Thoracic aorta (tissue), 2 donors: ENCODE results near the gene NT5DC1. TPM values are rescaled to one million over a fixed set of nuclear protein-coding genes. Genes with fewer than 3 reads are reported as not detected.

Source experiments
- ATAC-seq: fragments of 150-250 bp; one replicate; pipeline ENCODE4 v1.8.0; 2017; ENCODE audit warnings: low read depth; ENCODE audit not compliant: insufficient number of reproducible peaks, low FRiP score
- DNase-seq: peaks from one replicate; pipeline ENCODE4 v3.0.0-alpha.2; 2020; ENCODE audit warnings: low spot score
- H3K27ac ChIP-seq, 2 donors: fragments of 200-600 bp; sonication (generic); 1 replicate in 1 of 2; 2 replicates in 1 of 2; pipeline ENCODE4 v1.5.1; 2016; ENCODE audit warnings: mild to moderate bottlenecking in 2 of 2, moderate library complexity in 2 of 2
- H3K27me3 ChIP-seq: fragments of 200-600 bp; sonication (generic); replicated peaks from 2 replicates; pipeline ENCODE4 v1.6.0; 2016; ENCODE audit warnings: mild to moderate bottlenecking; ENCODE audit not compliant: insufficient read depth
- H3K36me3 ChIP-seq: fragments of 200-600 bp; sonication (generic); one replicate; pipeline ENCODE4 v1.5.1; 2016
- H3K4me1 ChIP-seq, 2 donors: fragments of 200-600 bp; sonication (generic); 1 replicate in 1 of 2; 2 replicates in 1 of 2; pipeline versions ENCODE4 v1.5.1 to v1.6.0; 2016; ENCODE audit warnings: low read depth in 2 of 2, mild to moderate bottlenecking in 1 of 2; ENCODE audit not compliant: control insufficient read depth in 1 of 2
- H3K4me3 ChIP-seq: fragments of 200-600 bp; sonication (generic); 2 replicates; pipeline ENCODE4 v1.5.1; 2016; ENCODE audit warnings: mild to moderate bottlenecking
- H3K9me3 ChIP-seq: fragments of 200-600 bp; sonication (generic); 2 replicates; pipeline ENCODE4 v1.5.1; 2016
- CTCF ChIP-seq: fragments of 200-600 bp; sonication (generic); IDR thresholded peaks from one replicate; pipeline ENCODE4 v1.5.1; 2019; ENCODE audit warnings: antibody characterized with exemption
- total RNA-seq, 2 donors: library from RNA; depleted of rRNA; stranded (reverse); fragments of >200 nt; gene quantifications; one replicate each; pipeline versions ENCODE4 v1.1.0 to v1.2.3, GENCODE V29; 2016

Gene NT5DC1
- total RNA-seq, 2 donors from 2014 or later: 15.4 to 25.0 TPM

GRCh38 chr6:116159782-116160524 lies 59.3 kb downstream of the NT5DC1 start:
- TF ChIP-seq CTCF: no peak
- Histone ChIP-seq H3K36me3 (no peaks in the 10 kb centered on the region), H3K4me3 (no peak overlapping the region), H3K4me1 (peaks cover 0 to 16% of the 10 kb centered on the region in 2 donors), H3K27me3 (no peaks in the 10 kb centered on the region), H3K27ac (no peak overlapping the region), H3K9me3 (no peaks in the 10 kb centered on the region)
- ATAC-seq (no peak), DNase-seq (no peak)

- DNase-seq (no peak), ATAC-seq (no peak)
- Histone ChIP-seq H3K9me3 (no peaks in the 10 kb centered on the region), H3K27ac (no peak overlapping the region), H3K36me3 (no peaks in the 10 kb centered on the region), H3K4me1 (peaks cover 2 to 3% of the 10 kb centered on the region in 2 donors), H3K27me3 (no peaks in the 10 kb centered on the region), H3K4me3 (no peak overlapping the region)
- TF ChIP-seq CTCF: no peak
Observed at GRCh38 chr6:116165596-116165995, 64.9 kb downstream of the NT5DC1 start.

GRCh38 chr6:116166369-116166768 lies 65.7 kb downstream of the NT5DC1 start:
- no peak for TF ChIP-seq CTCF
- Histone ChIP-seq H3K27ac (no peak overlapping the region), H3K4me1 (peaks cover 3 to 8% of the 10 kb centered on the region in 2 donors), H3K36me3 (no peaks in the 10 kb centered on the region), H3K27me3 (no peaks in the 10 kb centered on the region), H3K9me3 (no peaks in the 10 kb centered on the region), H3K4me3 (no peak overlapping the region)
- DNase-seq (no peak), ATAC-seq (no peak)

GRCh38 chr6:116168148-116168547 lies 67.5 kb downstream of the NT5DC1 start:
- ATAC-seq (no peak), DNase-seq (no peak)
- Histone ChIP-seq H3K4me3 (no peak overlapping the region), H3K9me3 (no peaks in the 10 kb centered on the region), H3K27ac (no peak overlapping the region), H3K36me3 (no peaks in the 10 kb centered on the region), H3K27me3 (no peaks in the 10 kb centered on the region), H3K4me1 (peaks cover 3 to 8% of the 10 kb centered on the region in 2 donors)
- no peak for TF ChIP-seq CTCF

GRCh38 chr6:116169880-116170279 lies 69.2 kb downstream of the NT5DC1 start:
- TF ChIP-seq CTCF: no peak

More at GRCh38 chr6:116169880-116170279, 69.2 kb downstream of the NT5DC1 start:
- no peak overlapping the region for H3K4me3 ChIP-seq
- no peaks in the 10 kb centered on the region for H3K9me3 ChIP-seq
- peaks cover 3 to 8% of the 10 kb centered on the region in 2 donors for H3K4me1 ChIP-seq
- DNase-seq: no peak
- no peak for ATAC-seq
- no peaks in the 10 kb centered on the region for H3K27me3 ChIP-seq
- H3K27ac ChIP-seq: no peak overlapping the region
- H3K36me3 ChIP-seq: no peaks in the 10 kb centered on the region
